ENCODE results near the gene SEC14L3. TPM values are rescaled to one million over a fixed set of nuclear protein-coding genes. Genes with fewer than 3 reads are reported as not detected.
A peak's percentile ranks its signal among the peaks of the same experiment; 100 is the strongest.

Gene SEC14L3
- polyA plus RNA-seq, 1 of the 3 experiments (the other 2 are of a cell fraction), result not detected

- Histone ChIP-seq H3F3A (replicated peaks; ENCODE audit: insufficient read depth) (no peaks in the 10 kb centered on the region), H3K36me3 (replicated peaks in 1 of 2; ENCODE audit: control insufficient read depth in 1 of 2, insufficient read depth in 2 of 2, low read length in 1 of 2) (no peaks in the 10 kb centered on the region), H3K9me3 (no peaks in the 10 kb centered on the region), H3K4me3 (ENCODE audit: low read depth in 2 of 2, low read length in 1 of 2) (no peak overlapping the region), H3K4me1 (ENCODE audit: control insufficient read depth in 1 of 2, insufficient read depth in 2 of 2, low read depth in 1 of 2, low read length in 1 of 2) (peaks cover 0 to 3% of the 10 kb centered on the region in 2 experiments; a peak in 1 of 4 replicates), H3K79me2 (ENCODE audit: insufficient read depth) (no peaks in the 10 kb centered on the region), H3K9ac (no peak overlapping the region), H3K27me3 (ENCODE audit: insufficient read depth) (peaks cover 7% of the 10 kb centered on the region; the same call in 1 of the 2 replicates), H3K4me2 (no peak overlapping the region), H2AFZ (ENCODE audit: low read depth) (no peak overlapping the region), H3K27ac (ENCODE audit: low read depth in 2 of 2, low read length in 1 of 2) (no peak overlapping the region), H3K9me2 (no peaks in the 10 kb centered on the region), H4K20me1 (ENCODE audit: insufficient read depth) (no peaks in the 10 kb centered on the region)
- CTCF ChIA-PET, result interaction anchor here (0.9 to 1.0 kb wide), 2 partner anchors 23 to 59 kb away, joined by 3 to 4 read pairs; no protein-coding TSS in a partner anchor
- 51% methylated on average over 4 of the region's 4 CpGs for WGBS (ENCODE audit: low lambda C conversion rate)
- POLR2A ChIA-PET, result no interaction called here
- DNase-seq, result no peak
- TF ChIP-seq SIN3A (IDR thresholded peaks at IDR 0.05; ENCODE audit: borderline replicate concordance, low read depth, low read length) (no peak), TEAD4 (IDR thresholded peaks at IDR 0.05; ENCODE audit: borderline replicate concordance, insufficient read depth) (no peak), MXI1 (IDR thresholded peaks at IDR 0.05; ENCODE audit: low read depth, low read length) (no peak), FOXJ3 (CRISPR knock-in tag; IDR thresholded peaks at IDR 0.05) (no peak), JUND (IDR thresholded peaks at IDR 0.05) (no peak), CTCF (IDR thresholded peaks at IDR 0.05) (no peak), EP300 (IDR thresholded peaks at IDR 0.05; ENCODE audit: borderline replicate concordance in 1 of 2, low read depth in 1 of 2, low read length in 1 of 2) (no peak), MEF2A (IDR thresholded peaks at IDR 0.05; ENCODE audit: borderline replicate concordance, low read depth) (no peak), FOXM1 (IDR thresholded peaks at IDR 0.05; ENCODE audit: low read depth) (no peak), RAD21 (IDR thresholded peaks at IDR 0.05; ENCODE audit: low read length) (no peak)
Observed at GRCh38 chr22:30507670-30508069, 35.9 kb upstream of the SEC14L3 start.

- no peak for TF ChIP-seq IRF3 (IDR thresholded peaks at IDR 0.05; ENCODE audit: low read depth, low read length)
- no peak for TF ChIP-seq JUND (IDR thresholded peaks at IDR 0.05)
- TF ChIP-seq RFX5 (IDR thresholded peaks at IDR 0.05; ENCODE audit: low read length), result no peak
- TF ChIP-seq EP300 (IDR thresholded peaks at IDR 0.05; ENCODE audit: borderline replicate concordance in 1 of 2, low read depth in 1 of 2, low read length in 1 of 2), result no peak
- TF ChIP-seq USF1 (IDR thresholded peaks at IDR 0.05; ENCODE audit: borderline replicate concordance, low read depth), result no peak
- TF ChIP-seq RCOR1 (IDR thresholded peaks at IDR 0.05; ENCODE audit: low read length), result no peak
- TF ChIP-seq ELF1 (IDR thresholded peaks at IDR 0.05), result no peak
- TF ChIP-seq MXI1 (IDR thresholded peaks at IDR 0.05; ENCODE audit: low read depth, low read length), result no peak
- Histone ChIP-seq H3K9me2 (no peaks in the 10 kb centered on the region), H3K4me1 (ENCODE audit: control insufficient read depth in 1 of 2, insufficient read depth in 2 of 2, low read depth in 1 of 2, low read length in 1 of 2) (peaks cover 0 to 3% of the 10 kb centered on the region in 2 experiments; a peak in 1 of 4 replicates), H2AFZ (ENCODE audit: low read depth) (no peak overlapping the region), H4K20me1 (ENCODE audit: insufficient read depth) (no peaks in the 10 kb centered on the region), H3K9me3 (no peaks in the 10 kb centered on the region), H3K4me3 (ENCODE audit: low read depth in 2 of 2, low read length in 1 of 2) (no peak overlapping the region), H3K36me3 (replicated peaks in 1 of 2; ENCODE audit: control insufficient read depth in 1 of 2, insufficient read depth in 2 of 2, low read length in 1 of 2) (no peaks in the 10 kb centered on the region), H3K27ac (ENCODE audit: low read depth in 2 of 2, low read length in 1 of 2) (no peak overlapping the region), H3F3A (replicated peaks; ENCODE audit: insufficient read depth) (no peaks in the 10 kb centered on the region), H3K4me2 (no peak overlapping the region), H3K9ac (no peak overlapping the region), H3K27me3 (ENCODE audit: insufficient read depth) (peaks cover 7% of the 10 kb centered on the region; the same call in 1 of the 2 replicates), H3K79me2 (ENCODE audit: insufficient read depth) (no peaks in the 10 kb centered on the region)
- POLR2A ChIA-PET, result no interaction called here
- WGBS (ENCODE audit: low lambda C conversion rate), result 54% methylated on average over 8 of the region's 8 CpGs
- CTCF ChIA-PET, result interaction anchor here (1.6 kb wide), 1 partner anchor 9 kb away, joined by 4 read pairs; no protein-coding TSS in a partner anchor
- DNase-seq, result peak; percentile 52
Observed at GRCh38 chr22:30506507-30506968, 34.7 kb upstream of the SEC14L3 start.

Data from SK-N-SH (cell line).